OCI-LY3 (cell line): ENCODE measurements around the gene TMEM178B.

Source experiments
- H2AFZ ChIP-seq: fragments of 200-600, 300-600 bp; shearing (Covaris generic); 2 replicates; pipeline ENCODE4 v1.6.0; 2014; ENCODE audit warnings: antibody characterized with exemption, low read depth, low read length
- H3K27ac ChIP-seq: fragments of 200-600, 300-600 bp; sonication (generic); 2 replicates; pipeline ENCODE4 v1.5.1; 2014; ENCODE audit warnings: mild to moderate bottlenecking, low read length, moderate library complexity, mixed read lengths
- H3K27me3 ChIP-seq: fragments of 200-600, 300-600 bp; sonication (generic); 2 replicates; pipeline ENCODE4 v1.6.1; 2014; ENCODE audit warnings: low read depth, low read length, mixed read lengths
- H3K36me3 ChIP-seq: fragments of 200-600, 300-600 bp; sonication (generic); replicated peaks from 2 replicates; pipeline ENCODE3; 2014; ENCODE audit warnings: low read depth, low read length, mixed read lengths
- H3K4me1 ChIP-seq: fragments of 300-600, 200-600 bp; sonication (generic); 2 replicates; pipeline ENCODE4 v1.6.1; 2014; ENCODE audit warnings: low read length, mixed read lengths
- H3K4me2 ChIP-seq: fragments of 200-600, 300-600 bp; sonication (generic); 2 replicates; pipeline ENCODE4 v1.6.1; 2014; ENCODE audit warnings: low read length, mixed read lengths
- H3K4me3 ChIP-seq: fragments of 300-600, 200-600 bp; sonication (generic); 2 replicates; pipeline ENCODE4 v1.5.1; 2014; ENCODE audit warnings: antibody characterized with exemption, mild to moderate bottlenecking, low read length, moderate library complexity
- H3K79me2 ChIP-seq: fragments of 300-600, 200-600 bp; shearing (Covaris generic); 2 replicates; pipeline ENCODE4 v1.6.1; 2014; ENCODE audit warnings: mild to moderate bottlenecking, low read length, mixed read lengths
- H3K9ac ChIP-seq: fragments of 300-600, 200-600 bp; shearing (Covaris generic); 2 replicates; pipeline ENCODE4 v1.6.0; 2014; ENCODE audit warnings: mild to moderate bottlenecking, low read length, moderate library complexity
- H3K9me3 ChIP-seq: fragments of 200-600, 300-600 bp; shearing (Covaris generic); 2 replicates; pipeline ENCODE4 v1.6.1; 2014; ENCODE audit warnings: low read length, mixed read lengths; ENCODE audit not compliant: insufficient read depth
- H4K20me1 ChIP-seq: fragments of 200-600, 300-600 bp; sonication (generic); 2 replicates; pipeline ENCODE4 v1.6.1; 2016; ENCODE audit warnings: low read length, mixed read lengths; ENCODE audit not compliant: insufficient read depth
- EZH2phosphoT487 ChIP-seq: fragments of 200-600 bp; shearing (Covaris generic); IDR thresholded peaks from 2 replicates; pipeline ENCODE4 v1.6.1; 2018; ENCODE audit warnings: antibody characterized with exemption, mixed run types, low read depth
- TF ChIP-seq, protein P1 (sequence below): fragments of 200-600, 300-600 bp; sonication (generic); IDR thresholded peaks from 2 replicates; pipeline ENCODE4 v1.5.1; 2014; ENCODE audit warnings: antibody characterized with exemption, low read length, low read depth

The TMEM178B gene

GRCh38 chr7:141374425-141374824 is 300.6 kb downstream of the TMEM178B start:
- H3K4me1 ChIP-seq = peaks cover 8% of the 10 kb centered on the region; the same call in 1 of the 2 replicates
- no peak overlapping the region for H3K27ac ChIP-seq
- no peaks in the 10 kb centered on the region for H3K79me2 ChIP-seq
- H3K4me2 ChIP-seq = no peak overlapping the region
- TF ChIP-seq, protein P1, sequence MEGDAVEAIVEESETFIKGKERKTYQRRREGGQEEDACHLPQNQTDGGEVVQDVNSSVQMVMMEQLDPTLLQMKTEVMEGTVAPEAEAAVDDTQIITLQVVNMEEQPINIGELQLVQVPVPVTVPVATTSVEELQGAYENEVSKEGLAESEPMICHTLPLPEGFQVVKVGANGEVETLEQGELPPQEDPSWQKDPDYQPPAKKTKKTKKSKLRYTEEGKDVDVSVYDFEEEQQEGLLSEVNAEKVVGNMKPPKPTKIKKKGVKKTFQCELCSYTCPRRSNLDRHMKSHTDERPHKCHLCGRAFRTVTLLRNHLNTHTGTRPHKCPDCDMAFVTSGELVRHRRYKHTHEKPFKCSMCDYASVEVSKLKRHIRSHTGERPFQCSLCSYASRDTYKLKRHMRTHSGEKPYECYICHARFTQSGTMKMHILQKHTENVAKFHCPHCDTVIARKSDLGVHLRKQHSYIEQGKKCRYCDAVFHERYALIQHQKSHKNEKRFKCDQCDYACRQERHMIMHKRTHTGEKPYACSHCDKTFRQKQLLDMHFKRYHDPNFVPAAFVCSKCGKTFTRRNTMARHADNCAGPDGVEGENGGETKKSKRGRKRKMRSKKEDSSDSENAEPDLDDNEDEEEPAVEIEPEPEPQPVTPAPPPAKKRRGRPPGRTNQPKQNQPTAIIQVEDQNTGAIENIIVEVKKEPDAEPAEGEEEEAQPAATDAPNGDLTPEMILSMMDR = no peak
- no peaks in the 10 kb centered on the region for H3K27me3 ChIP-seq
- H2AFZ ChIP-seq = no peak overlapping the region
- no peaks in the 10 kb centered on the region for H3K36me3 ChIP-seq
- no peak overlapping the region for H3K9ac ChIP-seq
- no peak overlapping the region for H3K4me3 ChIP-seq
- 0 out of 2 replicates have a peak, but pooled peaks cover 9% of the 10 kb centered on the region for H4K20me1 ChIP-seq
- H3K9me3 ChIP-seq = no peaks in the 10 kb centered on the region

DNA sequence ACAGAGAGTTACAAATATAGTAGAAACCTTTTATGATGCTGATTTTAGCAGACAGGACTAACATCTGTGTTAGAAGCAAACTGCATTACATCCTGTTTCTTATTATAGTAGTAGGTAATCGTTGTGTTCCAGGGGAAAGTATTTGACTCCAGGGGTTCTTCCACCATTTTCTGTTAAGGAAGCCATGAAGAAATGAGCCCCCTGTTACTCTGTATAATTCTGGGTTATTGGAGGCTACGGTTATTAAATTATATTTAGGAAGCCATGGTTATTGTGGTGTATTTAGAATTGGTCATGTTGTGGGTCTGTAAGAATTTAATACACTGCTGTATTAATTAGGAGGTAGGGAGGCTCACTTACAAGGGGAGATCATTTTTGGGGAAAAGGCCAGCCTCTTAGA is 301.6 kb downstream of the TMEM178B start:
- 0 out of 2 replicates have a peak, but pooled peaks cover 9% of the 10 kb centered on the region for H4K20me1 ChIP-seq
- no peak overlapping the region for H3K9ac ChIP-seq
- peaks cover 8% of the 10 kb centered on the region; the same call in 1 of the 2 replicates for H3K4me1 ChIP-seq
- no peaks in the 10 kb centered on the region for H3K79me2 ChIP-seq
- H3K4me2 ChIP-seq = no peak overlapping the region
- no peaks in the 10 kb centered on the region for H3K9me3 ChIP-seq
- no peak overlapping the region for H3K27ac ChIP-seq
- no peak overlapping the region for H2AFZ ChIP-seq
- H3K27me3 ChIP-seq = no peaks in the 10 kb centered on the region
- no peak overlapping the region for H3K4me3 ChIP-seq
- TF ChIP-seq, protein P1 = no peak
- TF ChIP-seq EZH2phosphoT487 = no peak
- no peaks in the 10 kb centered on the region for H3K36me3 ChIP-seq

- TF ChIP-seq EZH2phosphoT487 = no peak
- TF ChIP-seq, protein P1 = no peak
These were observed 304.0 kb downstream of the TMEM178B start for GRCh38 chr7:141377906-141378305.

GRCh38 chr7:141378405-141378804 is 304.5 kb downstream of the TMEM178B start:
- TF ChIP-seq, protein P1 = no peak
- no peak overlapping the region for H3K4me3 ChIP-seq
- H4K20me1 ChIP-seq = no peaks in the 10 kb centered on the region
- no peaks in the 10 kb centered on the region for H3K27me3 ChIP-seq
- H2AFZ ChIP-seq = no peak overlapping the region
- no peaks in the 10 kb centered on the region for H3K4me1 ChIP-seq
- H3K9ac ChIP-seq = no peak overlapping the region
- no peak overlapping the region for H3K27ac ChIP-seq
- no peaks in the 10 kb centered on the region for H3K9me3 ChIP-seq
- no peak overlapping the region for H3K4me2 ChIP-seq
- H3K79me2 ChIP-seq = no peaks in the 10 kb centered on the region
- no peaks in the 10 kb centered on the region for H3K36me3 ChIP-seq

More at GRCh38 chr7:141377906-141378305, 304.0 kb downstream of the TMEM178B start:
- H3K27ac ChIP-seq = no peak overlapping the region
- no peaks in the 10 kb centered on the region for H3K79me2 ChIP-seq
- no peak overlapping the region for H3K9ac ChIP-seq
- no peaks in the 10 kb centered on the region for H3K27me3 ChIP-seq
- H3K4me1 ChIP-seq = no peaks in the 10 kb centered on the region
- 0 out of 2 replicates have a peak, but pooled peaks cover 3% of the 10 kb centered on the region for H4K20me1 ChIP-seq
- H2AFZ ChIP-seq = no peak overlapping the region
- no peak overlapping the region for H3K4me2 ChIP-seq
- H3K4me3 ChIP-seq = no peak overlapping the region
- no peaks in the 10 kb centered on the region for H3K36me3 ChIP-seq
- no peaks in the 10 kb centered on the region for H3K9me3 ChIP-seq
